H4 (cell line): ENCODE data around the gene UMAD1. TPM values are rescaled to one million over a fixed set of nuclear protein-coding genes. Genes with fewer than 3 reads are reported as not detected.
"Not testable (repeated sequence)": the region's sequence is repeated elsewhere in the genome, so short reads cannot be mapped to it uniquely, and the experiment has no call there.

Source experiments
- DNase-seq: peaks from one replicate; pipeline ENCODE4 v3.0.0-alpha.2; 2015; ENCODE audit warnings: low spot score
- total RNA-seq: library from RNA; depleted of rRNA; stranded (reverse); fragments of >200 nt; shearing (Covaris generic); gene quantifications from 2 replicates; pipeline ENCODE4 v1.2.3, GENCODE V29; 2014

The UMAD1 gene
- total RNA-seq, 1 experiment from 2014 or later, result 65.9 TPM

DNA sequence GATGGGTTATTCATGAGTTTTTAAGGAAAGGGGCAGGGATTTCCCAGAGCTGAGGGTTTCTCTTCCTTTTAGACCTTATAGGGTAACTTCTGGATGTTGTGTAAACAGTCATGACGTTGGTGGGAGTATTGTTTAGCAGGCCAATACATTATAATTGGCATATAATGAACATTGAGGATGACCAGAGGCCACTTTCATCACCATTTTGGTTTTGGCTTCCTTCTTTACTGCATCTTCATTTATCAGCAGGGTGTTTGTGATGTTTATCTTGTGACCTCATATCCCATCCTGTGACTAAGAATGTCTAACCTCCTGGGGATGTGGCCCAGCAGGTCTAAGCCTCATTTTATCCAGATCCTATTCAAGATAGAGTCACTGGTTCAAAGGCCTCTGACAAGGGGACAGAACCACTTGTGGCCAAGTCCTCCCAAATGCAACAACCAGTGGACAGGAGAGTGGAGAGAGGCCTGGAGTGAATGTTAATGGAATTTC lies 155.1 kb downstream of the UMAD1 start:
- peak; percentile 93 for DNase-seq

GRCh38 chr7:7798510-7798909 lies 158.0 kb downstream of the UMAD1 start:
- peak; percentile 36 for DNase-seq

DNA sequence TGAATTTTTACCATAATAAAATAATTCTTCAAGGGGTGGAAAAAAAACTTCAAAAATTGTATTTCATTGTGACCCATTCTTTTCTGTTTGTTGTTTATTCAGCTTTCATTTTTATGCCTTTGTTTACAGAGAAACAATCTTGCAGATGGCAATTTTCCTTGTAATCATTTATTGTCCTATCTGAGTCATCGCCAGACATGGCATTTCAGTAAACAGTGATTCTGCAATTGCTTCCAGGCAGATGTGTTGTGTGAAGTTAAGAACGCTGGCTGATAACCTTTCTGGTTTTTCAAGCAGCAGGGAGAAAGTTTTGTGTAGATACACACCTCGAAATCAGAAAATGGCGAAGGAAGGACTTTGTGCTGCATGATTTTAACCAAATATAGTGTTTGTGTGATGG lies 158.6 kb downstream of the UMAD1 start:
- peak; percentile 82 for DNase-seq

DNA sequence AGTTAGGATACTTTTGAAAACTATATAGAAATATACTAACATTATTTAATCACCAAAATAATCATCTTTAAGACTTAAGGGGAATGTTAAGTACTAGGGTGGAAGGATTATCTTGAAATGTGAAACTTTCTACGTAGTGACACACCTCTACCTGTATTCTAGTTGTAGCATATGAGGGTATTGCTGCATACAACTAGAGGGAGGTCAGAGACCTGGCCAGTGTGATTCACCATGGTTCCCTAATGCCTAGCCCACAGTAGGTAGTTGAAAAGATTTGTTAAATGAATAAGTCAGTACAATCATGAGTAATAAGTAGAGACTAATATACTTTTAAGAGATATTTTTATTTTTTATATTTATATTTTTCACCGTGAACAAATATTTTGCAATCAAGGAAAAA lies 162.0 kb downstream of the UMAD1 start:
- DNase-seq, result no peak

GRCh38 chr7:7803715-7804178 lies 163.2 kb downstream of the UMAD1 start:
- no peak for DNase-seq

- DNase-seq, result not testable (repeated sequence)
These were observed 164.3 kb downstream of the UMAD1 start for GRCh38 chr7:7804822-7805221.

DNA sequence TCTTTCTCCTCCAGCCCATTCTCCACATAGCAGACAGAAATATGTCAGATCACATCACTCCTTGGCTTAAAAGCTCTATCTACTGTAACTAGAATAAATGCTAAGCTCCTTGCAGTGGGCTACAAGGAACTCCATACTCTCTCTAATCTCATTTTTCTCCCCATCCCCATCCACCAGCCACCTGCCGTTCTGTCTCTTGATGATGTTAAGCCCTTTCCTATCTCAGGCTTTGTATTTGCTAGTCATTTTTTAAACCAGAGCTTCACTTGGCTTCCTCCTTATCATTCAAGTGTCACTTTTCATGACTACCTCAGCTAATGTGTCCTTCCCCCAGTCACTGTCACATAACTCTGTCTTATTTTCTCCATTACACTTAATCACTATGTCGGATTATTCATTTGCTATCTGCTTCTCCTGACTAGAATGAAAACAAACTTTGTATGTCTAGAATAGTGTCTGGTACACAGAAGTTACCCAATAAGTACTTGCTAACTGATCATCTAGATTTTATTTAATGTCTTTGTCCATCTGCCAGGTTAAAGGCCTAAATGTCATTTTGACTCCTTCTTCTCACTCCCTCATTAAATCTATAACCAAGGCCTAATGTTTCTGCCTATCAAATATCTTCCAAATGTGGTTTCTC lies 165.1 kb downstream of the UMAD1 start:
- DNase-seq, result no peak

DNA sequence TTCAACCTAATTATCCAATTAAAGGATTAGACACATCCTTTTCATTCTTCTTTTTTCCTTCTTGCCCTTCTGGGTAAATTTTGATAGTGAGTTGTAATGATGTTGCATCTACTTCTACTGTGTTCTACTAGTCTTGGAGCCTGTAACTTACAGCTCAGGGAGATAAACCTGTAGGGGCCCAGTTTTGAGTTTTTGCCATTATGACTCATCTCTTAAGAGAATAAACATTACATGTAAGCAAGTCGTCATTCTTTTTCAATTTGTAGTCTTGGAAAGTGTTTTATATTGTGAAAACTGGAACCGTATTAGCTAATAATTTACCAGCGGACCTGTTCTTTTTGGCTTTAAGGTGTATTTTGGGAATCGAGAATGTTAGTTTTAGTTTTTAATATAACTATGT lies 167.6 kb downstream of the UMAD1 start:
- DNase-seq, result peak; percentile 80

GRCh38 chr7:7808626-7809025 lies 168.1 kb downstream of the UMAD1 start:
- no peak for DNase-seq

- DNase-seq, result no peak
These were observed 169.8 kb downstream of the UMAD1 start for GRCh38 chr7:7810380-7810779.

DNA sequence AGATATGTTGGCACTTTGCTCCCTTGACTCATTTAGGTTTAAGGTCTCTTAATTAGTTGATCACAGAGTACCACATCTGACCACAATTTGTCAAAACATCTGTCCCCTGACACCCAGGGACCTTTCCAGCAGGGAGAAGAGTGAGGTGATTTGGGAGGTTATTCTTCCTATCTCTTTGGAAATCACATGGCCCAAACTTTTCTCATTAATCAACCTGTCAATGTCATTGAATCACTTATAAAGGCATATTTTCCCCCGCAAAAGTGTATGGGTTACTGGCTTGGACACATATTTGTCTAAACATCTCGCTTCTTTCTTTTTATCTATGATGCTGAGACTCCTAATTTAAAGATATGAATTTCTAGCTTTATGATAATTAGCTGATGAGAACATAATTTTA lies 170.3 kb downstream of the UMAD1 start:
- no peak for DNase-seq

- DNase-seq, result no peak
These were observed 171.6 kb downstream of the UMAD1 start for GRCh38 chr7:7812112-7812511.

GRCh38 chr7:7815395-7815794 lies 174.8 kb downstream of the UMAD1 start:
- DNase-seq, result no peak

- DNase-seq, result no peak
These were observed 175.5 kb downstream of the UMAD1 start for GRCh38 chr7:7816084-7816483.

DNA sequence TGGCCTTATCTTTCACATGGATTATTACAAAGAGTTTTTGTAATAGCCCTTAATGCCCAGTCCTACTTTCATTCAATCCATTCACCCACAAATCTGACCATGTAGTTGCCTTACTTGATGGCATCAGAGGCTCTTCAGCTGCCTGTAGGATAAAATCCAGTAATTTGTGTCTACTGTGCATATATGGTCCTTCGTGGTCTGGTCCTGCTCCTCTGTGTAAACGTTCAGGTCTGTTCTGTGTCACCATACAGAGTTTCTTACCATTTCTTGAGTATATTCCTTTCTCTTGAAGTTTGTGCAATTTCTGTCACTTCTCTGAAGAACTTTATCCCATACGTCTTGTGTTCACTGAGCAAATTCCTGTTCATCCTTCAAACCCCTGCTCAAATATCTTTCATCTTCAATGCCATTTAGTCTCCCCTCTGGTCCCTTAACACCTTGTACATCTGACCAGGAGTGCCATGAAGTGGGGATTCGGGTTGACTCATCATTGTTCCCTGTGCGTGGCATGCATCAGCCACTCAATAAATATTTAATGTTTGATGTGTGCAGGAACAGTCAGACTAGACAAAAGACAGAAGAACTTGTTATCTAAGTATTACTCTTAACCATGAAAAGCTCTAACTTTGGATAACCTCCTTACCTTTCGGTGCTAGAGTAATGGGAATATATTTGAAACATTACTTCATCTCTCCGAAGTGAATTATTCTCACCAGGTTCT lies 176.4 kb downstream of the UMAD1 start:
- DNase-seq, result no peak

DNA sequence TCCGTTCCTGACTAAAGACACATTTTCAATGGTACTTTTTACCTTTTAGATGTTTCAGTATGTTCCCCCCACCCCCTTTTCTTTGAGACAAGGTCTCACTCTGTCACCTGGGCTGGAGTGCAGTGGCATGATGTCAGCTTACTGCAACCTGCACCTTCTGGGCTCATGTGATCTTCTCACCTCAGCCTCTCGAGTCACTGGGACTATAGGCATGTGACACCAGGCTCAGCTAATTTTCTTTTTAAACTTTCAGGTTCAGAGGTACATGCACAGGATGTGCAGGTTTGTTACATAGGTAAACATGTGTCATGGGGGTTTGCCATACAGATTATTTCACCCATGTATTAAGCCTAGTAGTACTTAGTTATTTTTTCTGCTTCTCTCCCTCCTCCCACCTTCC lies 177.2 kb downstream of the UMAD1 start:
- no peak for DNase-seq

DNA sequence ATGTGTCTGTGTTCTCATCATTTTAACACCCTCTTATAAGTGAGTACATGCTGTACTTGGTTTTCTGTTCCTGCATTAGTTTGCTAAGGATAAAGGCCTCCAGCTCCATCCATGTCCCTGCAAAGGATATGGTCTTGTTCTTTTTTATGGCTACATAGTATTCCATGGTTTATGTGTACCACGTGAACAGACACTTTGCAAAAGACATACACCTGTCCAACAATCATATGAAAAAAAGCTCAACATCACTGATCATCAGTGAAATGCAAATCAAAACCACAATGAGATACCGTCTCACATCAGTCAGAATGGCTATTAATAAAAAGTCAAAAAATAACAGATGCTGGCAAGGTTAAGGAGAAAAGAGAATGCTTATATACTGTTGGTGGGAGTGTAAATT lies 177.6 kb downstream of the UMAD1 start:
- DNase-seq, result not testable (repeated sequence)

DNA sequence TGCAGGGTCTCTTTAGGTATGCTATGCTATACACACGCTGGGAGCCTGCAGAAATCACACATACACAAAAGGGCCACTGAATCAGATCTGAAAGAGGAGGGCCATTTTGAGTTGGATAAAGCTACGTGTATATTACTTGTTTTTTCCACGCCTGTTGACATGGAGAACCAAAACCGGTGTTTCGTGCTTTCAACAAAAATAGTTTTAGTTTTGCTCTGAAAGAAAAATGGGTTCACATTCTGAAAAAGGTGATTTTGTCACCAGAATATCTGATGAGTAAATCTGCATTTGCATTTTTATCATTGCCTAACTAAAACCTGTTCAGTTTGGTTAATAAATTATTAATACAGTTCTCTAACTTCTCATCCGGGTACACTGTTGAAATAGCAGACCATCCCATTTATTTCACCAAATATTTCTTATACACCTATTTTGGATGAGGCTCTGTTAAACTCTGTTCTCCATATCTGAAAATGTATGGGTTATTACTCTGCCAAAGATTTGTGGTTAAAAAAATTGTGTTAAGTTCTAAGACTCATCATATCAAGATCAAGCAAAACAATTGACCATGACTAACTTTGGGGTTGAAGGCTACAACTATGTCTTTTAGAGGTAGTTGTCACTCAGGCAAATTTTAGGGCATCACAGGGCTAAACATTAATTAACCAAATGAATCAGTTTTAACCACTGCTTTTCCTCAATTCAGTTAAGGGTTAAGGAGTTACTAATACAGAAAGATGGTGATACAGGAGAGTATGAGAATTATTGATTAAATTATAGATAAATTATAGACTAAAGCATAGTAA lies 179.1 kb downstream of the UMAD1 start:
- DNase-seq, result no peak

DNA sequence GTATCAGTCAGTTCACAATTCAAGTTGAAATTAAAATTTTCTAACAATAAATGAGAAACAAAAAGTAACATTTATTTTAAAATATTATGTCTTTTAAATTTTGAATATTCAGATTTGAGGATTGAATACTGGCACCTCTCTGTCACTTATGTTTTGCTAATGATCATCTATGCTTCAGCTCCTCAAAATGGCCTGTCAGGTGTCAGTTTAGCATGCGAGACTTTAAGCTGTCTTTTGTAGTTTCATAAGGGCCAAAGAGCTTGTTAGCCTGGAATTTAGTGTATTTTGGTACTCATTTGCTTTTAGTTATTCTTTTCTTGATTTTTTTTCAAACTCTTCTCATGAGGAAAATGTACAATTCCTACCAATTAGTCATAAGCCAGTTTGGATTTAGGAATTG lies 179.9 kb downstream of the UMAD1 start:
- DNase-seq, result no peak

DNA sequence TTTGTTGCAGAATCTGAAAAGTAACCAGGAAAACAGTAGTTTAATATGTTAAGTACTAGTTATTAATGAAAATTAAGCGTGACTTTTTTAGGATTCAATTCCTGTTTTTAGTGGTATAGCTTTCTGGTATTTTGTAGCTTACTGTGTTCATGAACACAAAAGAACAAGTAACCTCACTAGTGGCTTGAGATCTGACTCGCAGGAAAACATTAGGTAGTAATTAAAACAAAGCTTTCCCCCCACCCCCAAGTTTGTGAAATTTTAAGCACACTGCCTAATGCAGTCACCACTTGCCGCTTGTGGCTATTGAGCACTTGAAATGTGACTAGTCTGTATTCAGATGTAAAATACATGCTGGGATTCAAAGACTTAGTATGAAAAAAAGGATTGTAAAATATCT lies 180.4 kb downstream of the UMAD1 start:
- no peak for DNase-seq

DNA sequence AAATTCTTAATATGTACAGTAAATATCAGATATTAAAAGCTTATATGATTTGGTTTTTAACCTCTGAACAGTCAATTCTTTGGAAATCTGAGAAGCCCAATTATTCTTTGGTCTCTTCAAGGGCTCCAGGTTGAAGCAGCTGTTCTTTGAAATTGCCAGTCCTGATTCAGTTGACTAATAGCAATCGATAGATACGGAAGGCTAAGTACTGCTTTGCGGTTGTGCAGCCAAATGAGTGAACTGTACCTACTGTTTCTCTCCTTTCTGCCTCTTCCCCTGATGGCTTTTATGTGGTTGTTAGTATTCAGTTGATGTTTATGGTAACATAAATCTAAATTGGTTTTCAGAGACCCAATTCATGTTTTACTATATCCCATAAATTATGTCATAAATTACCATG lies 181.0 kb downstream of the UMAD1 start:
- DNase-seq, result no peak

- not testable (repeated sequence) for DNase-seq
These were observed 184.7 kb downstream of the UMAD1 start for GRCh38 chr7:7825294-7825693.

GRCh38 chr7:7829667-7830066 lies 189.1 kb downstream of the UMAD1 start:
- DNase-seq, result no peak
